Mammary epithelial cell (primary cell): ENCODE results near the gene SCCPDH.

Experiments
- EZH2 ChIP-seq: IDR thresholded peaks from 2 replicates; pipeline ENCODE4 v1.6.1; 2012; ENCODE audit warnings: low read length, inconsistent platforms, borderline replicate concordance
- TF ChIP-seq, protein P1 (sequence below), 2 donors: IDR thresholded peaks in 1 of 2; conservative IDR thresholded peaks in 1 of 2; 2 replicates each; pipeline ENCODE4 v1.5.1; 2011 to 2012; ENCODE audit warnings: inconsistent platforms in 2 of 2, low read length in 2 of 2, mild to moderate bottlenecking in 2 of 2, control low read depth in 1 of 2, low read depth in 1 of 2; ENCODE audit not compliant: insufficient read depth in 1 of 2; ENCODE audit errors: extremely low read depth in 1 of 2

DNA sequence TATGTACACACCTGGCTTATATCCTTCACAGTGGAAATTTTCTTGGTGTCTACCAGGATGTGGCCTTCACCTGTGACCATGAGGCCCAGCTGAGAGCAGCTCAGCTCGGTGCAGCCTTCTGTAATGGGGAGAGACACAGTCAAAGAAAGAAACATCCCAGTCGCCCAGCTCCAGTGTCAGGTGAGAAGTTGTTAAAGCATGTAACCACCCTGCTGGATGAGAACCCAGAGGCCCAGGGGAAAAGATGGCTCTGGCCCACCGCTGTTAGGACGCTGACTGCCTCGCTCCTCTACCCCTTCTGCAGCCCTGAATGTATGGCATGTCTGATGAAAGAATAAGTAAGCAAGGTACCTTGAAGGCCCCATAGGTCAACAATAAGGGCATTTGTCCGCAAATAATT lies 52.7 kb downstream of the SCCPDH start:
- TF ChIP-seq EZH2: no peak
- TF ChIP-seq, protein P1, sequence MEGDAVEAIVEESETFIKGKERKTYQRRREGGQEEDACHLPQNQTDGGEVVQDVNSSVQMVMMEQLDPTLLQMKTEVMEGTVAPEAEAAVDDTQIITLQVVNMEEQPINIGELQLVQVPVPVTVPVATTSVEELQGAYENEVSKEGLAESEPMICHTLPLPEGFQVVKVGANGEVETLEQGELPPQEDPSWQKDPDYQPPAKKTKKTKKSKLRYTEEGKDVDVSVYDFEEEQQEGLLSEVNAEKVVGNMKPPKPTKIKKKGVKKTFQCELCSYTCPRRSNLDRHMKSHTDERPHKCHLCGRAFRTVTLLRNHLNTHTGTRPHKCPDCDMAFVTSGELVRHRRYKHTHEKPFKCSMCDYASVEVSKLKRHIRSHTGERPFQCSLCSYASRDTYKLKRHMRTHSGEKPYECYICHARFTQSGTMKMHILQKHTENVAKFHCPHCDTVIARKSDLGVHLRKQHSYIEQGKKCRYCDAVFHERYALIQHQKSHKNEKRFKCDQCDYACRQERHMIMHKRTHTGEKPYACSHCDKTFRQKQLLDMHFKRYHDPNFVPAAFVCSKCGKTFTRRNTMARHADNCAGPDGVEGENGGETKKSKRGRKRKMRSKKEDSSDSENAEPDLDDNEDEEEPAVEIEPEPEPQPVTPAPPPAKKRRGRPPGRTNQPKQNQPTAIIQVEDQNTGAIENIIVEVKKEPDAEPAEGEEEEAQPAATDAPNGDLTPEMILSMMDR (conservative IDR thresholded peaks at IDR 0.05 in 1 of 2, IDR thresholded peaks at IDR 0.05 in 1 of 2; ENCODE audit: extremely low read depth in 1 of 2, insufficient read depth in 1 of 2, low read depth in 1 of 2, low read length in 2 of 2): no peak
